ENCODE results near the gene CACNA2D2.

- TF ChIP-seq, protein P1, sequence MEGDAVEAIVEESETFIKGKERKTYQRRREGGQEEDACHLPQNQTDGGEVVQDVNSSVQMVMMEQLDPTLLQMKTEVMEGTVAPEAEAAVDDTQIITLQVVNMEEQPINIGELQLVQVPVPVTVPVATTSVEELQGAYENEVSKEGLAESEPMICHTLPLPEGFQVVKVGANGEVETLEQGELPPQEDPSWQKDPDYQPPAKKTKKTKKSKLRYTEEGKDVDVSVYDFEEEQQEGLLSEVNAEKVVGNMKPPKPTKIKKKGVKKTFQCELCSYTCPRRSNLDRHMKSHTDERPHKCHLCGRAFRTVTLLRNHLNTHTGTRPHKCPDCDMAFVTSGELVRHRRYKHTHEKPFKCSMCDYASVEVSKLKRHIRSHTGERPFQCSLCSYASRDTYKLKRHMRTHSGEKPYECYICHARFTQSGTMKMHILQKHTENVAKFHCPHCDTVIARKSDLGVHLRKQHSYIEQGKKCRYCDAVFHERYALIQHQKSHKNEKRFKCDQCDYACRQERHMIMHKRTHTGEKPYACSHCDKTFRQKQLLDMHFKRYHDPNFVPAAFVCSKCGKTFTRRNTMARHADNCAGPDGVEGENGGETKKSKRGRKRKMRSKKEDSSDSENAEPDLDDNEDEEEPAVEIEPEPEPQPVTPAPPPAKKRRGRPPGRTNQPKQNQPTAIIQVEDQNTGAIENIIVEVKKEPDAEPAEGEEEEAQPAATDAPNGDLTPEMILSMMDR (IDR thresholded peaks at IDR 0.05) = no peak
- no peak for TF ChIP-seq POLR2A (IDR thresholded peaks at IDR 0.05)
These were observed 31.4 kb upstream of the CACNA2D2 start for GRCh38 chr3:50534681-50535330.

All from heart left ventricle (tissue), 13 donors.